H1 (cell line): Measurements from ENCODE around the gene RELCH. TPM values are rescaled to one million over a fixed set of nuclear protein-coding genes. Genes with fewer than 3 reads are reported as not detected.

Source experiments
- CTCF ChIA-PET: fragments of 300-600 bp; sonication (Branson Sonifier 250); formaldehyde crosslinking; loops from one replicate; lab custom pipeline; 2021; ENCODE audit not compliant: partially characterized antibody; lab: Charles Lee
- POLR2A ChIA-PET: fragments of 300-600 bp; sonication (Branson Sonifier 250); formaldehyde crosslinking; loops from one replicate; lab custom pipeline; 2021; ENCODE audit warnings: inconsistent platforms; ENCODE audit not compliant: partially characterized antibody; lab: Charles Lee
- DNase-seq, 2 experiments: peaks; one replicate each; pipeline versions ENCODE4 v3.0.0 to v3.0.0-alpha.2; 2010 to 2022; ENCODE audit warnings: low spot score in 2 of 2, low read depth in 1 of 2, mixed read lengths in 1 of 2
- FAIRE-seq: peaks from 2 replicates; lab custom pipeline; 2011; peaks lifted over from hg19 to GRCh38; lab: Jason Lieb, UNC
- H2AFZ ChIP-seq: 2 replicates; pipeline ENCODE4 v1.8.1; 2012; ENCODE audit warnings: low read length, inconsistent platforms
- H2AK5ac ChIP-seq: 2 replicates; pipeline ENCODE4 v1.6.1; 2013; ENCODE audit warnings: low read depth, low read length
- H2BK120ac ChIP-seq: replicated peaks from 2 replicates; pipeline ENCODE3; 2013; ENCODE audit warnings: low read depth, low read length, inconsistent platforms
- H2BK12ac ChIP-seq: 2 replicates; pipeline ENCODE4 v1.6.1; 2013; ENCODE audit warnings: low read depth, low read length
- H2BK15ac ChIP-seq: 2 replicates; pipeline ENCODE4 v1.6.1; 2013; ENCODE audit warnings: low read length
- H2BK20ac ChIP-seq: 2 replicates; pipeline ENCODE4 v1.6.1; 2013; ENCODE audit warnings: low read length
- H2BK5ac ChIP-seq: 2 replicates; pipeline ENCODE4 v1.6.1; 2013; ENCODE audit warnings: low read depth, low read length
- H3K14ac ChIP-seq: 2 replicates; pipeline ENCODE4 v1.6.1; 2013; ENCODE audit warnings: inconsistent platforms; ENCODE audit not compliant: insufficient read length
- H3K18ac ChIP-seq: 2 replicates; pipeline ENCODE4 v1.6.1; 2013; ENCODE audit warnings: low read length; ENCODE audit errors: extremely low read depth
- H3K23ac ChIP-seq: 2 replicates; pipeline ENCODE4 v1.6.1; 2013; ENCODE audit warnings: inconsistent platforms; ENCODE audit not compliant: insufficient read length
- H3K23me2 ChIP-seq: 2 replicates; pipeline ENCODE4 v1.6.1; 2013; ENCODE audit warnings: low read depth, low read length
- H3K27ac ChIP-seq: 2 replicates; pipeline ENCODE4 v1.6.1; 2011; ENCODE audit warnings: low read depth, low read length, inconsistent platforms
- H3K27me3 ChIP-seq, 4 experiments: replicated peaks in 1 of 4; 1 replicate in 1 of 4; 2 replicates in 3 of 4; pipeline versions ENCODE4 v1.6.1 to v1.8.1; 2011 to 2013; ENCODE audit warnings: low read length in 3 of 4, mild to moderate bottlenecking in 3 of 4, inconsistent platforms in 2 of 4, mixed read lengths in 2 of 4, moderate library complexity in 1 of 4; ENCODE audit not compliant: control insufficient read depth in 3 of 4, insufficient read depth in 3 of 4; ENCODE audit errors: extremely low read depth in 1 of 4
- H3K36me3 ChIP-seq, 4 experiments: 2 replicates each; pipeline versions ENCODE4 v1.6.1 to v1.8.1; 2011 to 2013; ENCODE audit warnings: mild to moderate bottlenecking in 4 of 4, low read length in 3 of 4, moderate library complexity in 2 of 4, control low read depth in 1 of 4, inconsistent platforms in 1 of 4; ENCODE audit not compliant: insufficient read depth in 4 of 4, control insufficient read depth in 2 of 4
- H3K4ac ChIP-seq: replicated peaks from 2 replicates; pipeline ENCODE3; 2013; ENCODE audit warnings: low read length, low read depth, mixed read lengths, inconsistent platforms; ENCODE audit not compliant: insufficient read length
- H3K4me1 ChIP-seq, 4 experiments: replicated peaks in 1 of 4; 1 replicate in 1 of 4; 2 replicates in 3 of 4; pipeline versions ENCODE4 v1.6.1 to v1.8.1; 2011 to 2013; ENCODE audit warnings: low read length in 3 of 4, inconsistent platforms in 2 of 4, mixed read lengths in 1 of 4; ENCODE audit not compliant: insufficient read depth in 4 of 4, control insufficient read depth in 3 of 4
- H3K4me2 ChIP-seq, 2 experiments: 2 replicates each; pipeline versions ENCODE4 v1.6.1 to v1.8.1; 2011 to 2013; ENCODE audit warnings: low read depth in 2 of 2, low read length in 2 of 2, control low read depth in 1 of 2, inconsistent platforms in 1 of 2, mild to moderate bottlenecking in 1 of 2; ENCODE audit not compliant: insufficient read depth in 1 of 2
- H3K4me3 ChIP-seq, 4 experiments: fragments of 200-600, 300-600 bp in 1 of 4; sonication (generic), shearing (Covaris generic), sonication (Bioruptor Twin) in 1 of 4; 2 replicates each; pipeline versions ENCODE4 v1.5.1 to v1.8.1; 2011 to 2016; ENCODE audit warnings: low read length in 4 of 4, low read depth in 3 of 4, control low read depth in 2 of 4, inconsistent platforms in 2 of 4, mild to moderate bottlenecking in 2 of 4, mixed read lengths in 1 of 4, moderate library complexity in 1 of 4; ENCODE audit not compliant: insufficient read depth in 2 of 4; ENCODE audit errors: extremely low read depth in 1 of 4
- H3K56ac ChIP-seq: replicated peaks from 2 replicates; pipeline ENCODE3; 2013; ENCODE audit warnings: low read depth, mild to moderate bottlenecking, mixed read lengths, low read length, inconsistent platforms; ENCODE audit not compliant: insufficient read length
- H3K79me1 ChIP-seq: 2 replicates; pipeline ENCODE4 v1.6.1; 2013; ENCODE audit warnings: low read depth, low read length, control low read depth
- H3K79me2 ChIP-seq, 2 experiments: 2 replicates each; pipeline versions ENCODE4 v1.6.1 to v1.8.1; 2012 to 2013; ENCODE audit warnings: low read length in 2 of 2, mild to moderate bottlenecking in 2 of 2, inconsistent platforms in 1 of 2; ENCODE audit not compliant: insufficient read depth in 2 of 2, control insufficient read depth in 1 of 2
- H3K9ac ChIP-seq, 4 experiments: replicated peaks in 1 of 4; 1 replicate in 1 of 4; 2 replicates in 3 of 4; pipeline versions ENCODE4 v1.6.1 to v1.8.1; 2011 to 2013; ENCODE audit warnings: low read depth in 3 of 4, low read length in 3 of 4, control low read depth in 2 of 4, mild to moderate bottlenecking in 2 of 4, moderate library complexity in 2 of 4, inconsistent platforms in 1 of 4; ENCODE audit errors: extremely low read depth in 1 of 4
- H3K9me3 ChIP-seq, 2 experiments: 2 replicates each; pipeline versions ENCODE4 v1.6.1 to v1.8.1; 2012 to 2013; ENCODE audit warnings: mild to moderate bottlenecking in 2 of 2, moderate library complexity in 2 of 2, control low read depth in 1 of 2, inconsistent platforms in 1 of 2, low read depth in 1 of 2, low read length in 1 of 2, mixed read lengths in 1 of 2; ENCODE audit not compliant: insufficient read depth in 2 of 2
- H4K20me1 ChIP-seq, 2 experiments: replicated peaks in 1 of 2; 2 replicates each; pipeline versions ENCODE3 to v1.8.1; 2011 to 2013; ENCODE audit warnings: inconsistent platforms in 2 of 2, low read length in 2 of 2, mild to moderate bottlenecking in 1 of 2; ENCODE audit not compliant: insufficient read depth in 2 of 2, control insufficient read depth in 1 of 2
- H4K5ac ChIP-seq: 2 replicates; pipeline ENCODE4 v1.6.1; 2013; ENCODE audit warnings: low read length, low read depth, mixed read lengths, inconsistent platforms; ENCODE audit not compliant: insufficient read length
- H4K8ac ChIP-seq: 2 replicates; pipeline ENCODE4 v1.8.0; 2013; ENCODE audit warnings: mild to moderate bottlenecking, moderate library complexity, low read length, inconsistent platforms; ENCODE audit not compliant: insufficient read depth; ENCODE audit errors: extremely low read depth
- H4K91ac ChIP-seq: replicated peaks from 2 replicates; pipeline ENCODE3; 2013; ENCODE audit warnings: low read length, mixed read lengths, inconsistent platforms; ENCODE audit not compliant: insufficient read length
- CHD1 ChIP-seq: IDR thresholded peaks from 2 replicates; pipeline ENCODE4 v1.6.1; 2012; ENCODE audit warnings: low read depth, low read length, improper control_type of control experiment
- CTBP2 ChIP-seq: IDR thresholded peaks from 2 replicates; pipeline ENCODE4 v1.7.0; 2011; ENCODE audit warnings: borderline replicate concordance, mild to moderate bottlenecking, moderate library complexity, mixed read lengths, low read length; ENCODE audit not compliant: insufficient read depth, insufficient read length
- MAFK ChIP-seq: IDR thresholded peaks from 2 replicates; pipeline ENCODE4 v1.6.1; 2012; ENCODE audit warnings: low read depth, mild to moderate bottlenecking, improper control_type of control experiment, low read length
- POLR2AphosphoS5 ChIP-seq: IDR thresholded peaks from 2 replicates; pipeline ENCODE4 v1.6.1; 2011; ENCODE audit warnings: low read depth, low read length
- RNF2 ChIP-seq: fragments of 200-900, 300-1000 bp; sonication (generic); IDR thresholded peaks from 2 replicates; pipeline ENCODE4 v1.7.1; 2016; ENCODE audit warnings: borderline replicate concordance, low read depth, mild to moderate bottlenecking, antibody characterized with exemption, low read length; ENCODE audit not compliant: poor library complexity, severe bottlenecking; ENCODE audit errors: missing control alignments
- TEAD4 ChIP-seq: IDR thresholded peaks from 2 replicates; pipeline ENCODE4 v1.6.1; 2012; ENCODE audit warnings: low read depth, low read length, inconsistent platforms, mixed read lengths
- polyA plus RNA-seq, 7 experiments: library from polyadenylated mRNA; depleted of rRNA in 3 of 7; stranded (reverse) in 5 of 7; unstranded in 2 of 7; fragments of >200 nt in 5 of 7; fragments of 200-250 nt in 2 of 7; gene quantifications; 1 replicate in 5 of 7; 2 replicates in 1 of 7; 4 replicates in 1 of 7; pipeline versions ENCODE4 v1.2.1 to v1.2.3, GENCODE V29; 2011 to 2013; ENCODE audit warnings: missing spikeins in 2 of 7, mixed read lengths in 2 of 7
- total RNA-seq: library from RNA; stranded (reverse); fragmentation: NEBNext Ultra II Directional; extraction: Animal tissue kit (Norgen Biotek cat#: 25700); gene quantifications from 2 replicates; pipeline ENCODE4 v1.2.1, GENCODE V29; 2021

Gene RELCH
- total and polyA plus RNA-seq, 2 of the 8 experiments (the other 6 are each of a cell fraction or from before 2014, with no cell fraction given), result 7.3 to 26.9 TPM

DNA sequence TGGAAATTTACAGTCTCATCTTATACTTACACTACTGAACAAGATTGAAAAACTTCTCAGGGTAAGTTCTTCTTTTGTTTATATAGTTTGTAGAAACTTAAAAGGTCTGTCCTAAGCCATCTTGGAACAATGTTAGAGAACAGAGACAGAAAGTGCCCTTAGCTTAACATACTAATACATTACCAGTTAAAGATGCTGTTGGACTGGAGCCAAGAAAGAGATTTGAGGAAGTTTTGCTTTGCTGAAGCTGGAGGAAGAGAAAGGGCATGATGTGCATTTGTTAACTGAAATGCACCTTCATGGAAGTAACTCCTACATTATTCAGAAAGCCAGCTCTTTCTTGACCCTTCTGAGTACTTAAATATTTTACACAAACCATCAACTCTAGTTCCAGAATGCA, 71.6 kb downstream of the RELCH start:
- H4K20me1 ChIP-seq, result no peaks in the 10 kb centered on the region
- no peak overlapping the region for H2BK15ac ChIP-seq
- H3K23me2 ChIP-seq, result no peaks in the 10 kb centered on the region
- H4K8ac ChIP-seq, result no peak overlapping the region
- H3K4ac ChIP-seq, result no peak overlapping the region
- H3K56ac ChIP-seq, result no peak overlapping the region
- no peak overlapping the region for H2AK5ac ChIP-seq
- no peak overlapping the region for H3K27ac ChIP-seq
- no peaks in the 10 kb centered on the region for H3K79me2 ChIP-seq
- no peak overlapping the region for H4K5ac ChIP-seq
- no peak for FAIRE-seq
- no peak overlapping the region for H2BK12ac ChIP-seq
- H2BK20ac ChIP-seq, result no peak overlapping the region
- no peak overlapping the region for H2AFZ ChIP-seq
- no peak overlapping the region for H2BK5ac ChIP-seq
- H3K4me3 ChIP-seq, result no peak overlapping the region
- TF ChIP-seq POLR2AphosphoS5 (no peak), TEAD4 (no peak), CTBP2 (no peak), CHD1 (no peak), MAFK (no peak), RNF2 (no peak)
- TF ChIP-seq, all 59 proteins: peak for 0
- ChIA-PET CTCF (interaction anchor here (3.6 kb wide), 1 partner anchor 10 kb away, joined by 16 read pairs; no protein-coding TSS in a partner anchor), POLR2A (no interaction called here)
- Histone ChIP-seq H4K91ac (no peak overlapping the region), H3K9me3 (no peaks in the 10 kb centered on the region), H2BK120ac (no peak overlapping the region), H3K14ac (no peak overlapping the region), H3K79me1 (no peaks in the 10 kb centered on the region), H3K18ac (no peak overlapping the region), H3K4me2 (no peak overlapping the region), H3K23ac (no peak overlapping the region), H3K9ac (no peak overlapping the region), H3K4me1 (no peaks in the 10 kb centered on the region), H3K36me3 (peaks cover 0 to 54% (median 12%) of the 10 kb centered on the region in 4 experiments; a peak in 6 of 8 replicates), H3K27me3 (no peaks in the 10 kb centered on the region)
- DNase-seq, result no peak
